SK-N-SH (cell line): ENCODE data around the gene MEIS1. TPM values are rescaled to one million over a fixed set of nuclear protein-coding genes. Genes with fewer than 3 reads are reported as not detected.

Source experiments
- CTCF ChIA-PET: fragments of 300-600, 350-600 bp; formaldehyde crosslinking; extraction: SDS; loops from one replicate; lab custom pipeline; 2021; lab: Yijun Ruan, JAX
- POLR2A ChIA-PET: fragments of 350-600 bp; sonication (Branson Sonifier 250); formaldehyde crosslinking; extraction: SDS; loops from one replicate; lab custom pipeline; 2020; ENCODE audit warnings: antibody characterized with exemption, inconsistent platforms; lab: Yijun Ruan, JAX
- DNase-seq: peaks from one replicate; pipeline ENCODE4 v3.0.0; 2012
- H2AFZ ChIP-seq: fragments of 200-600 bp; sonication (generic); 2 replicates; pipeline ENCODE4 v1.8.1; 2016; ENCODE audit warnings: antibody characterized with exemption, mild to moderate bottlenecking, low read depth
- H3F3A ChIP-seq: fragments of 200-600 bp; sonication (generic); replicated peaks from 2 replicates; pipeline ENCODE3; 2016; ENCODE audit warnings: antibody characterized with exemption, mild to moderate bottlenecking; ENCODE audit not compliant: insufficient read depth
- H3K27ac ChIP-seq, 2 experiments: fragments of 200-500 bp in 1 of 2; fragments of 200-600 bp in 1 of 2; sonication (Bioruptor generic) in 1 of 2; sonication (generic), shearing (Covaris generic) in 1 of 2; 2 replicates each; pipeline versions ENCODE4 v1.5.1 to v1.6.1; 2014 to 2016; ENCODE audit warnings: low read depth in 2 of 2, inconsistent platforms in 1 of 2, low read length in 1 of 2, mild to moderate bottlenecking in 1 of 2, mixed read lengths in 1 of 2
- H3K27me3 ChIP-seq: fragments of 200-600 bp; sonication (generic), shearing (Covaris generic); 2 replicates; pipeline ENCODE4 v1.6.1; 2016; ENCODE audit warnings: mixed run types; ENCODE audit not compliant: insufficient read depth
- H3K36me3 ChIP-seq, 2 experiments: fragments of 200-500 bp in 1 of 2; fragments of 200-600 bp in 1 of 2; sonication (Bioruptor generic) in 1 of 2; sonication (generic) in 1 of 2; replicated peaks in 1 of 2; 2 replicates each; pipeline versions ENCODE3 to v1.5.1; 2014 to 2016; ENCODE audit warnings: low read length in 1 of 2, mild to moderate bottlenecking in 1 of 2; ENCODE audit not compliant: insufficient read depth in 2 of 2, control insufficient read depth in 1 of 2
- H3K4me1 ChIP-seq, 2 experiments: fragments of 200-500 bp in 1 of 2; fragments of 200-600 bp in 1 of 2; sonication (Bioruptor generic) in 1 of 2; sonication (generic), shearing (Covaris generic) in 1 of 2; 2 replicates each; pipeline versions ENCODE4 v1.5.1 to v1.6.1; 2014 to 2016; ENCODE audit warnings: low read depth in 1 of 2, low read length in 1 of 2, mixed run types in 1 of 2; ENCODE audit not compliant: insufficient read depth in 2 of 2, control insufficient read depth in 1 of 2
- H3K4me2 ChIP-seq: fragments of 200-600 bp; sonication (generic), shearing (Covaris generic); 2 replicates; pipeline ENCODE4 v1.6.1; 2017; ENCODE audit warnings: mixed run types
- H3K4me3 ChIP-seq, 2 experiments: fragments of 200-500 bp in 1 of 2; fragments of 200-600 bp in 1 of 2; sonication (Bioruptor generic) in 1 of 2; sonication (generic), shearing (Covaris generic) in 1 of 2; 2 replicates each; pipeline versions ENCODE4 v1.5.1 to v1.8.1; 2014 to 2016; ENCODE audit warnings: low read depth in 2 of 2, inconsistent platforms in 1 of 2, low read length in 1 of 2, mild to moderate bottlenecking in 1 of 2, mixed read lengths in 1 of 2, moderate library complexity in 1 of 2
- H3K79me2 ChIP-seq: fragments of 200-600 bp; sonication (generic); 2 replicates; pipeline ENCODE4 v1.8.1; 2017; ENCODE audit warnings: mild to moderate bottlenecking; ENCODE audit not compliant: insufficient read depth
- H3K9ac ChIP-seq: fragments of 200-600 bp; sonication (generic); 2 replicates; pipeline ENCODE4 v1.6.1; 2017; ENCODE audit warnings: mixed run types
- H3K9me2 ChIP-seq: fragments of 200-600 bp; sonication (generic); 2 replicates; pipeline ENCODE4 v1.6.1; 2017; ENCODE audit warnings: mixed run types
- H3K9me3 ChIP-seq: fragments of 200-600 bp; sonication (generic); 2 replicates; pipeline ENCODE4 v1.6.1; 2017; ENCODE audit warnings: mixed run types, mild to moderate bottlenecking, moderate library complexity
- H4K20me1 ChIP-seq: fragments of 200-600 bp; sonication (generic); 2 replicates; pipeline ENCODE4 v1.6.1; 2017; ENCODE audit warnings: mild to moderate bottlenecking, mixed run types; ENCODE audit not compliant: insufficient read depth
- FOSL2 ChIP-seq: IDR thresholded peaks from 2 replicates; pipeline ENCODE4 v1.4.0; 2012; ENCODE audit warnings: low read depth, mild to moderate bottlenecking, moderate library complexity, borderline replicate concordance
- GABPA ChIP-seq: IDR thresholded peaks from 2 replicates; pipeline ENCODE4 v1.4.0; 2012; ENCODE audit warnings: low read depth, mild to moderate bottlenecking
- PBX3 ChIP-seq: IDR thresholded peaks from 2 replicates; pipeline ENCODE4; 2012
- RAD21 ChIP-seq: IDR thresholded peaks from 2 replicates; pipeline ENCODE4 v1.6.1; 2012; ENCODE audit warnings: mild to moderate bottlenecking, low read length
- YY1 ChIP-seq: IDR thresholded peaks from 2 replicates; pipeline ENCODE4 v1.4.0; 2012; ENCODE audit warnings: low read depth, mild to moderate bottlenecking
- WGBS: methylation state at CpG from one replicate; pipeline ENCODE4 v1.1.6; 2017; ENCODE audit warnings: low lambda C conversion rate; 5-methylcytosine and 5-hydroxymethylcytosine counted together
- polyA plus RNA-seq, 3 experiments: library from polyadenylated mRNA; depleted of rRNA; stranded (reverse); fragments of >200 nt; gene quantifications; 2 replicates each; pipeline ENCODE4 v1.2.3, GENCODE V29; 2012
- TF ChIP-seq, protein P1 (sequence below): fragments of 200-600 bp; sonication (generic); IDR thresholded peaks from 2 replicates; pipeline ENCODE4 v1.6.1; 2017; ENCODE audit warnings: antibody characterized with exemption, mild to moderate bottlenecking, moderate library complexity
- TF ChIP-seq, protein P2 (sequence below): IDR thresholded peaks from 2 replicates; pipeline ENCODE4 v1.4.0; 2012; ENCODE audit warnings: low read depth, borderline replicate concordance
- TF ChIP-seq, protein P3 (sequence below): fragments of 150-350 bp; IDR thresholded peaks from 2 replicates; pipeline ENCODE4 v1.6.1; 2017; ENCODE audit warnings: antibody characterized with exemption, low read length, low read depth, borderline replicate concordance
- TF ChIP-seq, protein P4 (sequence below): fragments of 150-350 bp; IDR thresholded peaks from 2 replicates; pipeline ENCODE4 v1.6.1; 2016; ENCODE audit warnings: mild to moderate bottlenecking, low read depth, low read length

Gene MEIS1
- polyA plus RNA-seq, 1 of the 3 experiments (the other 2 are of a cell fraction), result 16.9 TPM

GRCh38 chr2:66438498-66438833, 3.5 kb downstream of the MEIS1 start:
- H3K9me2 ChIP-seq, result no peaks in the 10 kb centered on the region
- peak overlapping the region; percentile 85 to 90 for H3K4me3 ChIP-seq
- H3K4me1 ChIP-seq, result peaks cover 7 to 21% of the 10 kb centered on the region in 2 experiments; a peak in 2 of 4 replicates
- H3K9me3 ChIP-seq, result no peaks in the 10 kb centered on the region
- peaks cover 32 to 48% of the 10 kb centered on the region in 2 experiments for H3K36me3 ChIP-seq
- H4K20me1 ChIP-seq, result no peaks in the 10 kb centered on the region
- CTCF ChIA-PET, result interaction anchor here (1.5 to 4.1 kb wide), 4 partner anchors 9 to 884 kb away, joined by 4 to 25 read pairs (median 6); no protein-coding TSS in a partner anchor
- H3K79me2 ChIP-seq, result peaks cover 68% of the 10 kb centered on the region
- H3F3A ChIP-seq, result peaks cover 15% of the 10 kb centered on the region
- peak overlapping the region; percentile 50 to 76 for H3K27ac ChIP-seq
- no peaks in the 10 kb centered on the region for H3K27me3 ChIP-seq
- H3K9ac ChIP-seq, result peak overlapping the region; percentile 90
- H2AFZ ChIP-seq, result peak overlapping the region; percentile 19; the same call in 1 of the 2 replicates
- peak overlapping the region; percentile 94 for H3K4me2 ChIP-seq
- DNase-seq, result no peak
- 45% methylated on average over 8 of the region's 8 CpGs for WGBS
- no peak for TF ChIP-seq GABPA
- no peak for TF ChIP-seq RAD21
- no peak for TF ChIP-seq FOSL2
- TF ChIP-seq YY1, result no peak
- TF ChIP-seq, protein P1, sequence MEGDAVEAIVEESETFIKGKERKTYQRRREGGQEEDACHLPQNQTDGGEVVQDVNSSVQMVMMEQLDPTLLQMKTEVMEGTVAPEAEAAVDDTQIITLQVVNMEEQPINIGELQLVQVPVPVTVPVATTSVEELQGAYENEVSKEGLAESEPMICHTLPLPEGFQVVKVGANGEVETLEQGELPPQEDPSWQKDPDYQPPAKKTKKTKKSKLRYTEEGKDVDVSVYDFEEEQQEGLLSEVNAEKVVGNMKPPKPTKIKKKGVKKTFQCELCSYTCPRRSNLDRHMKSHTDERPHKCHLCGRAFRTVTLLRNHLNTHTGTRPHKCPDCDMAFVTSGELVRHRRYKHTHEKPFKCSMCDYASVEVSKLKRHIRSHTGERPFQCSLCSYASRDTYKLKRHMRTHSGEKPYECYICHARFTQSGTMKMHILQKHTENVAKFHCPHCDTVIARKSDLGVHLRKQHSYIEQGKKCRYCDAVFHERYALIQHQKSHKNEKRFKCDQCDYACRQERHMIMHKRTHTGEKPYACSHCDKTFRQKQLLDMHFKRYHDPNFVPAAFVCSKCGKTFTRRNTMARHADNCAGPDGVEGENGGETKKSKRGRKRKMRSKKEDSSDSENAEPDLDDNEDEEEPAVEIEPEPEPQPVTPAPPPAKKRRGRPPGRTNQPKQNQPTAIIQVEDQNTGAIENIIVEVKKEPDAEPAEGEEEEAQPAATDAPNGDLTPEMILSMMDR, result no peak
- TF ChIP-seq, protein P2, sequence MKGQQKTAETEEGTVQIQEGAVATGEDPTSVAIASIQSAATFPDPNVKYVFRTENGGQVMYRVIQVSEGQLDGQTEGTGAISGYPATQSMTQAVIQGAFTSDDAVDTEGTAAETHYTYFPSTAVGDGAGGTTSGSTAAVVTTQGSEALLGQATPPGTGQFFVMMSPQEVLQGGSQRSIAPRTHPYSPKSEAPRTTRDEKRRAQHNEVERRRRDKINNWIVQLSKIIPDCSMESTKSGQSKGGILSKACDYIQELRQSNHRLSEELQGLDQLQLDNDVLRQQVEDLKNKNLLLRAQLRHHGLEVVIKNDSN, result no peak
- TF ChIP-seq PBX3, result no peak
- TF ChIP-seq, protein P3, sequence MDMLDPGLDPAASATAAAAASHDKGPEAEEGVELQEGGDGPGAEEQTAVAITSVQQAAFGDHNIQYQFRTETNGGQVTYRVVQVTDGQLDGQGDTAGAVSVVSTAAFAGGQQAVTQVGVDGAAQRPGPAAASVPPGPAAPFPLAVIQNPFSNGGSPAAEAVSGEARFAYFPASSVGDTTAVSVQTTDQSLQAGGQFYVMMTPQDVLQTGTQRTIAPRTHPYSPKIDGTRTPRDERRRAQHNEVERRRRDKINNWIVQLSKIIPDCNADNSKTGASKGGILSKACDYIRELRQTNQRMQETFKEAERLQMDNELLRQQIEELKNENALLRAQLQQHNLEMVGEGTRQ, result no peak
- TF ChIP-seq, protein P4, sequence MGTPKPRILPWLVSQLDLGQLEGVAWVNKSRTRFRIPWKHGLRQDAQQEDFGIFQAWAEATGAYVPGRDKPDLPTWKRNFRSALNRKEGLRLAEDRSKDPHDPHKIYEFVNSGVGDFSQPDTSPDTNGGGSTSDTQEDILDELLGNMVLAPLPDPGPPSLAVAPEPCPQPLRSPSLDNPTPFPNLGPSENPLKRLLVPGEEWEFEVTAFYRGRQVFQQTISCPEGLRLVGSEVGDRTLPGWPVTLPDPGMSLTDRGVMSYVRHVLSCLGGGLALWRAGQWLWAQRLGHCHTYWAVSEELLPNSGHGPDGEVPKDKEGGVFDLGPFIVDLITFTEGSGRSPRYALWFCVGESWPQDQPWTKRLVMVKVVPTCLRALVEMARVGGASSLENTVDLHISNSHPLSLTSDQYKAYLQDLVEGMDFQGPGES, result no peak
- TF ChIP-seq, all 33 proteins: peak for 0
- POLR2A ChIA-PET, result interaction anchor here (1.3 kb wide), 1 partner anchor 10 kb away, joined by 7 read pairs; no protein-coding TSS in a partner anchor
